GM10266 (cell line): ENCODE data around the gene BLVRB.
"Not testable (repeated sequence)": the region's sequence is repeated elsewhere in the genome, so short reads cannot be mapped to it uniquely, and the experiment has no call there.

Experiments used
- DNase-seq: peaks from one replicate; pipeline ENCODE4 v3.0.0; 2012; ENCODE audit errors: extremely low spot score
- TF ChIP-seq, protein P1 (sequence below): IDR thresholded peaks from 2 replicates; pipeline ENCODE4 v1.5.1; 2012; ENCODE audit warnings: mild to moderate bottlenecking, low read depth; ENCODE audit not compliant: control insufficient read depth, insufficient read depth; ENCODE audit errors: missing control alignments

BLVRB gene

DNA sequence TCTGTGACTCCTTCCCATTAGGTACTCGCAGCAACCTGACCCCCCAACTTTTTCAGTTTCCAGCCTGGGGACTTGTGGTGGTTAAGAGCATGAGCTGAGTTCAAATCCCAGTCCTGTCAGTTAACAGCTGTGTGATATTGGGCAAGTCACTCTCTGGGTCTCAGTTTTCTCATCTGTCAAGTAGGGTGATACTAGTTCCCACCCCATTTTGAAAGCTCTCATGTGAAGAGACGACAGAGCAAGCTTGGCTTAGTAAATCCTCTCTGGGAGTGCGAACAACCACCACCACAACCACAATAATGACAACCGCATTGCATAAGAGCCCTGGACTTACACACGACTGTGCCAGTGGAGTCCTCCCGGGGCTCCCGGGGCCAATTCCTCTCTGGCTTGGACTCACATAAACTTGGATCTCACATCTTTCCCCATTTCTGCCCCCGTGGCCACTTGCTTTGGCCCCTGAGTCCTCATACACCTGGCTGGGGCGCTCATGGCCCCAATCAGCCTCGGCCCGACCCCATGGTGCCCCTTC, 454 bp downstream of the BLVRB start:
- TF ChIP-seq, protein P1, sequence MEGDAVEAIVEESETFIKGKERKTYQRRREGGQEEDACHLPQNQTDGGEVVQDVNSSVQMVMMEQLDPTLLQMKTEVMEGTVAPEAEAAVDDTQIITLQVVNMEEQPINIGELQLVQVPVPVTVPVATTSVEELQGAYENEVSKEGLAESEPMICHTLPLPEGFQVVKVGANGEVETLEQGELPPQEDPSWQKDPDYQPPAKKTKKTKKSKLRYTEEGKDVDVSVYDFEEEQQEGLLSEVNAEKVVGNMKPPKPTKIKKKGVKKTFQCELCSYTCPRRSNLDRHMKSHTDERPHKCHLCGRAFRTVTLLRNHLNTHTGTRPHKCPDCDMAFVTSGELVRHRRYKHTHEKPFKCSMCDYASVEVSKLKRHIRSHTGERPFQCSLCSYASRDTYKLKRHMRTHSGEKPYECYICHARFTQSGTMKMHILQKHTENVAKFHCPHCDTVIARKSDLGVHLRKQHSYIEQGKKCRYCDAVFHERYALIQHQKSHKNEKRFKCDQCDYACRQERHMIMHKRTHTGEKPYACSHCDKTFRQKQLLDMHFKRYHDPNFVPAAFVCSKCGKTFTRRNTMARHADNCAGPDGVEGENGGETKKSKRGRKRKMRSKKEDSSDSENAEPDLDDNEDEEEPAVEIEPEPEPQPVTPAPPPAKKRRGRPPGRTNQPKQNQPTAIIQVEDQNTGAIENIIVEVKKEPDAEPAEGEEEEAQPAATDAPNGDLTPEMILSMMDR: no peak
- no peak for DNase-seq

DNA sequence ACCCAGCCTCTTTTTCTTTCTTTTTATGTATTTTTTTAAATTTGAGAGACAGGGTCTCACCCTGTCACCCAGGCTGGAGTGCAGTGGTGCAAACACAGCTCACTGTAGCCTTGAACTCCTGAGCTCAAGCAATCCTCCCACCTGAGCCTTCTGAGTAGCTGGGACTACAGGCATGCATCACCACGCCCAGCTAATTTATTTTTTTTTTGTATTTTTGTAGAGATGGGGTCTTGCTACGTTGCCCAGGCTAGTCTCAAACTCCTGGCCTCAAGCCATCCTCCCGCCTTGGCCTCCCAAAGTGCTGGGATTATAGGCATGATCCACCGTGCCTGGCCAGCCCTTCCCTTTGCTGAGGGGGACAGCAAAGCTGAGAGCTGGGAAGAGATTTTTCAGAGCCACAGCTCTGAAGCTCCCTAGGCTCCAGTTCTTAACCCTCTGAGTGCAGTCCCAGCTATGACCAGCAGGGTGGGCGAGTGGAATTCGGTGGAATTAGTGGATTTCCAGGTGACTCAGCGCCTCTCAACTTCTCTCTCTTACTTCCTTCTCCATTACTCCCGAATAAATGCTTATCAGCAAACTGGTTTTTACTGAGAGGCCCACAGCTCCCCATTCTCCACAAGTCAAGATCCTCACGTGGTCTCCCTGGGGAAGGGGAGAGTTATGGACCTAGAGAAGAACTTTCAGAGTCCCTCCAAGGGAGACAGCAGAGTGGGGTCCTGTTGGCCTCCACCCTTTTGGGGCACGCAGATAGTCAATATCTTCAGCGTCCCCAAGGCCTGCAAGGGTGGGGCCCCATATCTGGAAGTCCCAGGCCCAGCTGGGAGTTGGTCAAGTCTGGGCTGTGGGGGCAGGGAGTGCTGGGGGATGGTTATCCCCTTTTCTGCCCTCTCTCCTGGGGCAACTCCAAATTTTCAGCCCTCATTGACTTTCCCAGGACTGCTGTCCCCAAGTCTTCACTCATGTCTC, 1.2 kb downstream of the BLVRB start:
- DNase-seq: peak; percentile 70
- TF ChIP-seq, protein P1: peak; percentile 82

DNA sequence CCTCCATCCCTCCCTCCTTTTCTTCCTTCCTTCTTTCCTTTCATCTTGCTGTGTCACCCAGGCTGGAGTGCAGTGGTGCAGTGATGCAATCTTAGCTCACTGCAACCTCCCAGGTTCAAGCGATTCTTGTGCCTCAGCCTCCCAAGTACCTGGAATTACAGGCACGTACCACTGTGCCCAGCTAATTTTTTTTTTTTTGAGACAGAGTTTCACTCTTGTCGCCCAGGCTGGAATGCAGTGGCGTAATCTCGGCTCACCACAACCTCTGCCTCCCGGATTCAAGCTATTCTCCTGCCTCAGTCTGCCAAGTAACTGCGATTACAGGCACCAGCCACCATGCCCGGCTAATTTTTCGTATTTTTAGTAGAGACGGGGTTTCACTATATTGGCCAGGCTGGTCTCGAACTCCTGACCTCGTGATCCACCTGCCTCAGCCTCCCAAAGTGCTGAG, 1.9 kb downstream of the BLVRB start:
- DNase-seq: not testable (repeated sequence)

DNA sequence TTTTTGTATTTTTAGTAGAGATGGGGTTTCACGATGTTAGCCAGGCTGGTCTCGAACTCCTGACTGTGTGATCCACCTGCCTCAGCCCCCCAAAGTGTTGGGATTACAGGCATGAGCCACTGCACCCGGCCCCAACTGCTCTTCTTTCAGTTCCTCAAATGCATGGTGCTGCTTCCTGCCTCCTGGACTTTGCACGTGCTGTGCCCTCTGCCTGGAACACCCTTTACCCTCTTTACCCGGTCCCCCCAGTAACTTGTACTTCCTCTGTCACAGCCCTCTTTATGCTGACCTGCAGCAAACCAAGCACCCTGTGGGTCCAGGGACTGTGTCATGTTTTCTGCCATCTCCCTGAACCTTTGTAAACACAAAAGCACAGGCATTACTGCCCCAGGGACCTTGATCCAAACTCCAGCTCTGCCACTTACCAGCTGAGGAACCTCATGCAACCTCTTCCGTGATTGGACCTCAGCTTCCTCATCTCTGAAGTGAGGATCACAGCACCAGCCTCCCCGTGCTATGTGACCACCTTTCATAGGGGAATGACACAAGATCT, 3.8 kb downstream of the BLVRB start:
- DNase-seq: no peak
- TF ChIP-seq, protein P1: no peak

DNA sequence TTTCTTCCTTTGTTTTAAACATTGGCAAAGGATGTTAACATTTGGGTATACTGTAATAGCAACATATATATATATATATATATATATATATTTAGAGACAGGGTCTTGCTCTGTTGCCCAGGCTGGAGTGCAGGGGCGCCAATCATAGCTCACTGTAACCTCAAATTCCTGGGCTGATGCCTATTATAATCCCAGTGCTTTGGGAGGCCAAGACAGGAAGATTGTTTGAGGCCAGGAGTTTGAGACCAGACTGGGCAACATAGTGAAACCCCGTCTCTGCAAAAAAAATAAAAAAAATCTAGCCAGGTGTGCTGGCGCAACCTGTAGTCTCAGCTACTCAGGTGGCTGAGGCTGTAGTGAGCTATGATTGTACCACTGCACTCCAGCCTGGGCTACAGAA, 5.4 kb downstream of the BLVRB start:
- TF ChIP-seq, protein P1: no peak
- no peak for DNase-seq

DNA sequence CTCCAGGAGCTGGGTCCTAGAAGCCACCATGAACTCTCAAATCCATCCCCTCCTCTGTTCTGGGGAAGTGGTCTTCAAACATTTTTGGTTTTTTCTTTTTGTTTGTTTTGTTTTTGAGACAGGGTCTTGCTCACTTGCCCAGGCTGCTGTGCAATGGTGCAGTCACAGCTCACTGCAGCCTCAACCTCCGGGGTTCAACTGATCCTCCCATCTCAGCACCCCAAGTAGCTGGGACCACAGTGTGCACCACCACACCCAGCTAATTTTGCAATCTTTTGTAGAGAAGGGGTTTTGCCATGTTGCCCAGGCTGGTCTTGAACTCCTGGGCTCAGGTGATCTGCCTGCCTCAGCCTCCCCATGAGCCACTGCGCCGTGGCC, 7.0 kb downstream of the BLVRB start:
- no peak for DNase-seq
- TF ChIP-seq, protein P1: no peak

DNA sequence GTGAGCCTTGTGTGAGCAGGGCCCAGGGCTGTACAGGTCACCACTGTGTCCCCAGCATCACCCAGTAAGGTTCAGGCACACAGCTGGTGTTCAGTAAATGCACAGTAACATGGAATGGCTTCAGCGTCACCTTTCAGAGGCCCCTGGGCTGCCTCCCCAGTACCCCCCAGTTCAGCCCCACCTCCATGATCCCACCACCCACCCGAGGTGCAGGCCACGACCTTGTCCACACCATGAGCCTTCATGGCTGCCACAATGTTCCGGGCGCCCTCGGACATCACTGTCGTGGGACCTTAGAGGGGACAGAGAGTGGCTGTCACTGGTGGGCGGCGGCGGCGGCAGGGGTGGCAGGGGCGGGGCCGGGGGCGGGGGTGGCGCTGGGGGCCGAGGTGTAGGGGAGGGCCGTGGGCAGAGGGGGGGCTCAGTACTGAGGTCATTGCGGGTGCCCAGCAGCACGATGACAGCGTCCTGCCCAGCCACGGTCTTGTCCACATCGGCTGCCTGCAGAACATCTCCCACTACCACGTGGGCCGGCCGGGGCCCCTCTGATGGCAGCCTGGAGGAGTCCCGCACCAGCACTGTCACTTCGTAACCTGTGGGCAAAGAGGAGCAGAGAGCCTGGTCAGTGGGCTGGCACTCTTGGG, 7.5 kb downstream of the BLVRB start:
- no peak for DNase-seq

More for the DNA sequence above, 7.5 kb downstream of the BLVRB start:
- TF ChIP-seq, protein P1: no peak
